Psoas muscle (tissue), 8 donors: ENCODE measurements around the gene LPP. TPM values are rescaled to one million over a fixed set of nuclear protein-coding genes. Genes with fewer than 3 reads are reported as not detected.

Source experiments
- ATAC-seq, 4 donors: fragments of 200-7000 bp; cut with Tn5 transposase; one replicate each; pipeline ENCODE4 v1.9.1; 2020; ENCODE audit warnings: moderate library complexity in 3 of 4, mild to moderate bottlenecking in 2 of 4
- DNase-seq, 2 donors: peaks; one replicate each; pipeline ENCODE4 v3.0.0-alpha.2; 2020
- H3K27ac ChIP-seq: fragments of 200-600 bp; one replicate; pipeline ENCODE4 v1.8.0; 2022
- H3K27me3 ChIP-seq, 3 donors: fragments of 200-600 bp in 1 of 3; one replicate each; pipeline versions ENCODE4 v1.6.1 to v1.8.0; 2013 to 2022; ENCODE audit warnings: low read length in 2 of 3, mild to moderate bottlenecking in 2 of 3, moderate library complexity in 1 of 3; ENCODE audit not compliant: insufficient read depth in 3 of 3
- H3K36me3 ChIP-seq, 2 donors: fragments of 200-600 bp in 1 of 2; one replicate each; pipeline versions ENCODE4 v1.6.1 to v1.8.0; 2013 to 2022; ENCODE audit warnings: low read depth in 1 of 2, mild to moderate bottlenecking in 1 of 2, moderate library complexity in 1 of 2; ENCODE audit not compliant: insufficient read depth in 1 of 2
- H3K4me1 ChIP-seq: fragments of 200-600 bp; one replicate; pipeline ENCODE4 v1.8.0; 2022
- H3K4me3 ChIP-seq: fragments of 200-600 bp; one replicate; pipeline ENCODE4 v1.8.0; 2022; ENCODE audit warnings: mild to moderate bottlenecking
- H3K9me3 ChIP-seq: fragments of 200-600 bp; one replicate; pipeline ENCODE4 v1.8.0; 2022
- CTCF ChIP-seq: fragments of 200-600 bp; IDR thresholded peaks from one replicate; pipeline ENCODE4 v1.8.0; 2022; ENCODE audit warnings: antibody characterized with exemption
- WGBS, 3 donors: extraction: QIAGEN DNeasy Blood & Tissue Kit; methylation state at CpG; one replicate each; pipeline versions ENCODE4 v1.1.6 to v1.1.7; 2013; 5-methylcytosine and 5-hydroxymethylcytosine counted together
- intact Hi-C, 2 donors: fragments of 100-400 bp; cut with DNase I; formaldehyde crosslinking; loops; one replicate each; pipeline versions ENCODE4 v1.11.0 to v1.14.2; 2022
- polyA plus RNA-seq, 3 donors: library from polyadenylated mRNA; stranded (reverse); fragments of 200-250 nt; gene quantifications; one replicate each; pipeline ENCODE4 v1.2.3, GENCODE V29; 2013
- total RNA-seq, 4 donors: library from RNA; stranded (reverse); fragmentation: NEBNext Ultra II Directional in 2 of 4; extraction: Animal tissue kit (Norgen Biotek cat#: 25700) in 2 of 4; gene quantifications; one replicate each; pipeline versions ENCODE4 v1.2.1 to v1.2.4, GENCODE V29; 2021 to 2023
- donor health status: healthy with polysubstance abuse.
- donor health status: DM: no; HTN: no; CAD: no; lungs with moderate emphysema.
- donor health status: Bipolar disorder and iron deficiency.
- donor health status: healthy.
- donor health status: DM: yes; HTN: yes; CAD: no.
- donor health status: DM: no; HTN: no; CAD: no.
- donor health status: DM: no; HTN: no; CAD: no.
- donor health status: DM: yes; HTN: yes; CAD: no.

LPP gene
- total and polyA plus RNA-seq, 7 donors = 2.6 to 80.3 (median 42.8) TPM

DNA sequence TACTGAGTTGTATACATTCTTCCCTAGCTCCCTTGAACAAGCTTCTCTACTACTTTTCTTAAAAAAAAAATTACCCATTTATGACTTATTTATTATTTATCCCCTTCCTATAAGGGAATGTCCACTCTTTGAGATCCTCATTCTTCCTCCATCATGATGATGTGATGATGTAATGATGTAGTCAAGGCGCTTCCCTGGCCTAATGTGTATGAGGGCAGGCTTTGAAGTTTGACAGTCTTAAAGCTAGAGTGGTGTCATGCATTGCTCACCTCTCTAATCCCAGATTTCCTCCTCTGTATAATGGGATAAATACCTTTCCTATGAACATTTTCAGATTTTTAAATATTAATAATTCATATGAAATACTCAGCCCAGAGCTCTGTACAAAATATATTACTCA lies 531.8 kb downstream of the LPP start:
- Histone ChIP-seq H3K4me3 (no peak overlapping the region), H3K36me3 (no peaks in the 10 kb centered on the region), H3K27me3 (no peaks in the 10 kb centered on the region), H3K27ac (no peak overlapping the region), H3K4me1 (peaks cover 53% of the 10 kb centered on the region), H3K9me3 (no peaks in the 10 kb centered on the region)
- WGBS, 3 donors = 97 to 100% (median 97%) methylated on average over 1 of the region's 1 CpG
- ATAC-seq (no peak), DNase-seq (no peak)
- intact Hi-C loops = no loop called here
- TF ChIP-seq CTCF = no peak

DNA sequence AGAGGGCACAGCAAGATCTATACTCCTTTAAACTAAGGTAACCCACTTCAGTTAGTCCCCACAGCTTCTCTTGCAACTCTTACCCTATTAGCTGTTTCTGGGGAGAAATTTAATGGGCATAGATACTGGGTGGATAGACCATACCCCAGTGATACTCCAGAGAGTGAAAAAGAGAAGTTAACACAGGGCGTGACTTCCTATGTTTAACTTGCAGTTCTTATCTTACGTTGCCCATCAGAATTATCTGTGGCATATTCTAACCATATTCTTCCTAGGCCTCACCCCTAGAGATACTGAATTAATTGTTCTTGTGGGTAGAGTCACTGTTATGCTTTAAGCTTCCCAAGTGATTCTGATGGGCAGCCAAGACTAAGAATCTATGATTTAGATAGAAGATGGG lies 532.4 kb downstream of the LPP start:
- Histone ChIP-seq H3K4me1 (peaks cover 49% of the 10 kb centered on the region), H3K9me3 (no peaks in the 10 kb centered on the region), H3K4me3 (no peak overlapping the region), H3K27me3 (no peaks in the 10 kb centered on the region), H3K27ac (peak overlapping the region; percentile 4), H3K36me3 (no peaks in the 10 kb centered on the region)
- ATAC-seq = no peak
- intact Hi-C loops = no loop called here
- WGBS, 3 donors = 89 to 98% (median 92%) methylated on average over 2 of the region's 2 CpGs
- TF ChIP-seq CTCF = no peak
- no peak for DNase-seq

DNA sequence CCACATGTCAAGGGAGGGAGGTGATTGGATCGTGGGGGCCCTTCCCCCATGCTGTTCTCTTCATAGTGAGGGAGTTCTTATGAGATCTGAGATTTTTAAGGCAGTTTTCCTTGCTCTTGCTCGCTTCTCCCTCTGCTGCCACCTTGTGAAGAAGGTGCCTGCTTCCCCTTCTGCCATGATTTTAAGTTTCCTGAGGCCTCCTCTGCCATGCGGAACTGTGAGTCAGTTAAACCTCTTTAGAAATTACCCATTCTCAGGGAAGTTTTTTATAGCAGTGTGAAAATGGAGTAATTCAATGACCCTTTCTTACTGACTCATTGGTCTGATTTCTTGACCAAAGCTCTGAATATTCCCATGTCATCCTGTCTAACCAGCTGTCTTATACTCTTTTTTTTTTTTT lies 533.4 kb downstream of the LPP start:
- no peak for DNase-seq
- peaks cover 38% of the 10 kb centered on the region for H3K4me1 ChIP-seq
- H3K27me3 ChIP-seq = no peaks in the 10 kb centered on the region
- no peaks in the 10 kb centered on the region for H3K36me3 ChIP-seq
- H3K4me3 ChIP-seq = no peak overlapping the region
- 66 to 90% (median 87%) methylated on average over 3 of the region's 3 CpGs for WGBS, 3 donors
- peak overlapping the region; percentile 4 for H3K27ac ChIP-seq
- no peaks in the 10 kb centered on the region for H3K9me3 ChIP-seq
- ATAC-seq = peak; percentile 32 to 58 (median 44)
- intact Hi-C loops = no loop called here
- peak; percentile 25 for TF ChIP-seq CTCF

- DNase-seq (peak in 1 of 2 donors; percentile 17), ATAC-seq (peak; percentile 14 to 48 (median 38))
- no peak overlapping the region for H3K4me3 ChIP-seq
- H3K27ac ChIP-seq = peak overlapping the region; percentile 34
- H3K4me1 ChIP-seq = peaks cover 21% of the 10 kb centered on the region
- H3K36me3 ChIP-seq = no peaks in the 10 kb centered on the region
- no peak for TF ChIP-seq CTCF
- H3K9me3 ChIP-seq = no peaks in the 10 kb centered on the region
- intact Hi-C loops = no loop called here
- no peaks in the 10 kb centered on the region for H3K27me3 ChIP-seq
- WGBS, 3 donors = 33 to 66% (median 58%) methylated on average over 2 of the region's 2 CpGs
These were observed 535.2 kb downstream of the LPP start for GRCh38 chr3:188689101-188689574.

DNA sequence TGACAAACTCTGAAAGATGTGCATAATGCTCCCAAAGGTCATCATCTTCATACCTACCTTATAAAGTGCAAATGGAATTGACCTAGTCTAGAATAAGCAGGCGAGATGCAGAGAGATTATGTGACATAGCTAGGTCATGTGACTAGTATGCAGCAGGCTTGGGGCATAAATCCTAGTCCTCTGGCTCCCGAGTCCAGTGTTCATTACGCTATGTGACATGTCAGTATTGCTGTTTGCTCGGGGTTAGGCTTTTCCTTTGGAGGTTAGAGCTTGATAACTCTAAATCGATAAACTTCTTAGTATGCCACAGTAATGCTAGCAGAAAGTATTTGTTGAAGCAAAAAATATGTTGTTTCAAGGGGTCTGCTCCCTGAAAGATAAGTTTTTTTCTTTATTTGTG lies 536.1 kb downstream of the LPP start:
- Histone ChIP-seq H3K27me3 (no peaks in the 10 kb centered on the region), H3K9me3 (no peaks in the 10 kb centered on the region), H3K27ac (no peak overlapping the region), H3K4me1 (peaks cover 21% of the 10 kb centered on the region), H3K4me3 (no peak overlapping the region), H3K36me3 (no peaks in the 10 kb centered on the region)
- DNase-seq (no peak), ATAC-seq (peak in 3 of 4 donors; percentile 44 to 48 (median 45))
- no peak for TF ChIP-seq CTCF
- intact Hi-C loops = no loop called here
- WGBS, 3 donors = 63 to 81% (median 71%) methylated on average over 5 of the region's 5 CpGs
